CD4-positive, CD25-positive, alpha-beta regulatory T cell (primary cell): Measurements from ENCODE around the gene FSTL4. TPM values are rescaled to one million over a fixed set of nuclear protein-coding genes. Genes with fewer than 3 reads are reported as not detected.

Experiments
- ATAC-seq, 2 donors: fragments of 150-1000 bp; cut with Tn5 transposase; one replicate each; pipeline ENCODE4 v1.10.0; 2021; ENCODE audit warnings: low read depth in 2 of 2, moderate number of reproducible peaks in 2 of 2, moderate library complexity in 1 of 2
- DNase-seq, 3 donors: peaks; one replicate each; pipeline versions ENCODE4 v3.0.0 to v3.0.0-alpha.2; 2012 to 2022; ENCODE audit warnings: mixed read lengths in 1 of 3
- H3K27ac ChIP-seq: one replicate; pipeline ENCODE4 v1.7.0; 2013; ENCODE audit warnings: mild to moderate bottlenecking, low read length; ENCODE audit not compliant: insufficient read depth, poor library complexity, severe bottlenecking
- H3K27me3 ChIP-seq: one replicate; pipeline ENCODE4 v1.7.0; 2013; ENCODE audit warnings: low read length; ENCODE audit not compliant: control insufficient read depth, insufficient read depth
- H3K36me3 ChIP-seq: one replicate; pipeline ENCODE4 v1.7.0; 2013; ENCODE audit warnings: mild to moderate bottlenecking, low read length, moderate library complexity; ENCODE audit not compliant: control insufficient read depth, insufficient read depth
- H3K4me1 ChIP-seq: 2 replicates; pipeline ENCODE4 v1.7.0; 2013; ENCODE audit warnings: mild to moderate bottlenecking, low read length; ENCODE audit not compliant: insufficient read depth, control insufficient read depth, poor library complexity, severe bottlenecking
- H3K4me3 ChIP-seq: one replicate; pipeline ENCODE4 v1.7.0; 2013; ENCODE audit warnings: low read depth, mild to moderate bottlenecking, low read length, moderate library complexity
- H3K9me3 ChIP-seq, 2 experiments: 1 replicate in 1 of 2; 2 replicates in 1 of 2; pipeline ENCODE4 v1.7.0; 2013; ENCODE audit warnings: low read length in 2 of 2, mild to moderate bottlenecking in 1 of 2, moderate library complexity in 1 of 2; ENCODE audit not compliant: control insufficient read depth in 2 of 2
- H3K27ac Mint-ChIP-seq, 3 donors: one replicate each; pipeline ENCODE4 v1.8.0; 2020 to 2022; ENCODE audit warnings: mild to moderate bottlenecking in 3 of 3, mixed read lengths in 3 of 3, moderate library complexity in 2 of 3
- H3K27me3 Mint-ChIP-seq: one replicate; pipeline ENCODE4 v1.8.0; 2022; ENCODE audit warnings: mild to moderate bottlenecking, mixed read lengths
- H3K36me3 Mint-ChIP-seq: one replicate; pipeline ENCODE4 v1.8.0; 2020; ENCODE audit warnings: mixed read lengths
- H3K4me1 Mint-ChIP-seq, 4 donors: one replicate each; pipeline ENCODE4 v1.8.0; 2020 to 2022; ENCODE audit warnings: mixed read lengths in 4 of 4, mild to moderate bottlenecking in 1 of 4
- H3K4me3 Mint-ChIP-seq, 4 donors: one replicate each; pipeline ENCODE4 v1.8.0; 2020 to 2022; ENCODE audit warnings: mild to moderate bottlenecking in 4 of 4, mixed read lengths in 4 of 4, moderate library complexity in 3 of 4
- H3K9me3 Mint-ChIP-seq, 7 donors: one replicate each; pipeline ENCODE4 v1.8.0; 2020 to 2022; ENCODE audit warnings: mixed read lengths in 7 of 7, mild to moderate bottlenecking in 3 of 7, moderate library complexity in 2 of 7
- polyA plus RNA-seq, 4 donors: library from polyadenylated mRNA; unstranded; fragments of 300-500 nt; fragmentation: Illumina TruSeq; gene quantifications; one replicate each; pipeline ENCODE4 v1.2.3, GENCODE V29; 2021
- total RNA-seq: library from RNA; stranded (reverse); gene quantifications from one replicate; pipeline ENCODE4 v1.2.3, GENCODE V29; 2022

FSTL4 gene
- total and polyA plus RNA-seq, 5 donors from 2014 or later, result 0.57 TPM; not detected in 4

GRCh38 chr5:133309166-133309795 lies 303.1 kb downstream of the FSTL4 start:
- ATAC-seq, result no peak

GRCh38 chr5:133307275-133307674 lies 305.1 kb downstream of the FSTL4 start:
- Histone ChIP-seq H3K27ac (no peak overlapping the region), H3K27me3 (no peaks in the 10 kb centered on the region), H3K36me3 (no peaks in the 10 kb centered on the region), H3K9me3 (no peaks in the 10 kb centered on the region), H3K4me1 (no peaks in the 10 kb centered on the region), H3K4me3 (no peak overlapping the region)
- DNase-seq, result no peak
- Mint-ChIP-seq H3K27me3 (peaks cover 4% of the 10 kb centered on the region), H3K4me3 (no peak overlapping the region), H3K36me3 (no peaks in the 10 kb centered on the region), H3K4me1 (no peaks in the 10 kb centered on the region), H3K9me3 (peaks cover 0 to 1% (median 0%) of the 10 kb centered on the region in 7 donors), H3K27ac (no peak overlapping the region)
- no peak for ATAC-seq

More at GRCh38 chr5:133309166-133309795, 303.1 kb downstream of the FSTL4 start:
- no peaks in the 10 kb centered on the region for H3K27me3 ChIP-seq
- Mint-ChIP-seq H3K27ac (no peak overlapping the region), H3K36me3 (no peaks in the 10 kb centered on the region), H3K4me3 (no peak overlapping the region), H3K4me1 (no peaks in the 10 kb centered on the region), H3K9me3 (peaks cover 0 to 1% (median 0%) of the 10 kb centered on the region in 7 donors), H3K27me3 (peaks cover 4% of the 10 kb centered on the region)
- no peak overlapping the region for H3K27ac ChIP-seq
- H3K9me3 ChIP-seq, result no peaks in the 10 kb centered on the region
- H3K4me1 ChIP-seq, result no peaks in the 10 kb centered on the region
- DNase-seq, result no peak
- no peaks in the 10 kb centered on the region for H3K36me3 ChIP-seq
- H3K4me3 ChIP-seq, result no peak overlapping the region

GRCh38 chr5:133304707-133305216 lies 307.6 kb downstream of the FSTL4 start:
- H3K4me3 ChIP-seq, result no peak overlapping the region
- DNase-seq (no peak), ATAC-seq (no peak)
- no peaks in the 10 kb centered on the region for H3K4me1 ChIP-seq
- H3K27ac ChIP-seq, result no peak overlapping the region
- H3K27me3 Mint-ChIP-seq, result peaks cover 4% of the 10 kb centered on the region
- H3K4me1 Mint-ChIP-seq, result no peaks in the 10 kb centered on the region
- no peak overlapping the region for H3K4me3 Mint-ChIP-seq
- peaks cover 0 to 1% (median 0%) of the 10 kb centered on the region in 7 donors for H3K9me3 Mint-ChIP-seq
- no peaks in the 10 kb centered on the region for H3K9me3 ChIP-seq
- no peaks in the 10 kb centered on the region for H3K36me3 Mint-ChIP-seq
- no peak overlapping the region for H3K27ac Mint-ChIP-seq
- H3K36me3 ChIP-seq, result no peaks in the 10 kb centered on the region
- H3K27me3 ChIP-seq, result no peaks in the 10 kb centered on the region

GRCh38 chr5:133304178-133304577 lies 308.2 kb downstream of the FSTL4 start:
- H3K9me3 ChIP-seq, result no peaks in the 10 kb centered on the region
- Mint-ChIP-seq H3K36me3 (no peaks in the 10 kb centered on the region), H3K9me3 (peaks cover 0 to 1% (median 0%) of the 10 kb centered on the region in 7 donors)

GRCh38 chr5:133303298-133303697 lies 309.0 kb downstream of the FSTL4 start:
- ATAC-seq (no peak), DNase-seq (no peak)
- no peak overlapping the region for H3K4me3 ChIP-seq
- no peaks in the 10 kb centered on the region for H3K9me3 Mint-ChIP-seq
- H3K4me1 Mint-ChIP-seq, result no peaks in the 10 kb centered on the region
- no peak overlapping the region for H3K27ac ChIP-seq
- no peaks in the 10 kb centered on the region for H3K36me3 ChIP-seq
- H3K4me3 Mint-ChIP-seq, result no peak overlapping the region
- no peaks in the 10 kb centered on the region for H3K4me1 ChIP-seq
- H3K9me3 ChIP-seq, result no peaks in the 10 kb centered on the region
- H3K27ac Mint-ChIP-seq, result no peak overlapping the region
- H3K36me3 Mint-ChIP-seq, result no peaks in the 10 kb centered on the region
- H3K27me3 Mint-ChIP-seq, result peaks cover 4% of the 10 kb centered on the region
- no peaks in the 10 kb centered on the region for H3K27me3 ChIP-seq

More at GRCh38 chr5:133304178-133304577, 308.2 kb downstream of the FSTL4 start:
- no peaks in the 10 kb centered on the region for H3K27me3 ChIP-seq
- H3K36me3 ChIP-seq, result no peaks in the 10 kb centered on the region
- peaks cover 4% of the 10 kb centered on the region for H3K27me3 Mint-ChIP-seq
- no peak for DNase-seq
- no peak for ATAC-seq
- H3K27ac Mint-ChIP-seq, result no peak overlapping the region
- H3K4me3 ChIP-seq, result no peak overlapping the region
- H3K4me1 Mint-ChIP-seq, result no peaks in the 10 kb centered on the region
- no peak overlapping the region for H3K4me3 Mint-ChIP-seq
- no peak overlapping the region for H3K27ac ChIP-seq
- no peaks in the 10 kb centered on the region for H3K4me1 ChIP-seq

- Histone ChIP-seq H3K36me3 (no peaks in the 10 kb centered on the region), H3K27me3 (no peaks in the 10 kb centered on the region), H3K4me3 (no peak overlapping the region), H3K9me3 (no peaks in the 10 kb centered on the region), H3K4me1 (no peaks in the 10 kb centered on the region), H3K27ac (no peak overlapping the region)
- Mint-ChIP-seq H3K27ac (peak overlapping the region in 1 of 3 donors; percentile 52), H3K27me3 (no peaks in the 10 kb centered on the region), H3K9me3 (no peaks in the 10 kb centered on the region), H3K36me3 (no peaks in the 10 kb centered on the region), H3K4me3 (no peak overlapping the region), H3K4me1 (no peaks in the 10 kb centered on the region)
- no peak for ATAC-seq
- DNase-seq, result no peak
Observed at GRCh38 chr5:133299728-133300127, 312.6 kb downstream of the FSTL4 start.

- H3K4me3 ChIP-seq, result no peak overlapping the region
- DNase-seq (no peak), ATAC-seq (no peak)
- no peaks in the 10 kb centered on the region for H3K9me3 ChIP-seq
- no peaks in the 10 kb centered on the region for H3K4me1 Mint-ChIP-seq
- H3K9me3 Mint-ChIP-seq, result no peaks in the 10 kb centered on the region
- H3K27ac Mint-ChIP-seq, result no peak overlapping the region
- H3K27me3 ChIP-seq, result peaks cover 2% of the 10 kb centered on the region
- H3K27me3 Mint-ChIP-seq, result no peaks in the 10 kb centered on the region
- no peak overlapping the region for H3K27ac ChIP-seq
- no peak overlapping the region for H3K4me3 Mint-ChIP-seq
- no peaks in the 10 kb centered on the region for H3K4me1 ChIP-seq
- no peaks in the 10 kb centered on the region for H3K36me3 Mint-ChIP-seq
- H3K36me3 ChIP-seq, result no peaks in the 10 kb centered on the region
Observed at GRCh38 chr5:133299021-133299420, 313.3 kb downstream of the FSTL4 start.

- peak overlapping the region in 1 of 3 donors; percentile 21 for H3K27ac Mint-ChIP-seq
- H3K9me3 Mint-ChIP-seq, result no peaks in the 10 kb centered on the region
- ATAC-seq, result no peak
- no peak overlapping the region for H3K27ac ChIP-seq
- peak in 1 of 3 donors; percentile 20 for DNase-seq
- H3K27me3 ChIP-seq, result peaks cover 2% of the 10 kb centered on the region
- H3K4me3 ChIP-seq, result no peak overlapping the region
- no peaks in the 10 kb centered on the region for H3K36me3 Mint-ChIP-seq
- H3K4me3 Mint-ChIP-seq, result no peak overlapping the region
- no peaks in the 10 kb centered on the region for H3K4me1 ChIP-seq
- H3K27me3 Mint-ChIP-seq, result no peaks in the 10 kb centered on the region
- H3K9me3 ChIP-seq, result no peaks in the 10 kb centered on the region
- H3K4me1 Mint-ChIP-seq, result no peaks in the 10 kb centered on the region
- H3K36me3 ChIP-seq, result no peaks in the 10 kb centered on the region
Observed at GRCh38 chr5:133298447-133298846, 313.9 kb downstream of the FSTL4 start.
